IMR-90 (cell line): ENCODE data around the gene CLPTM1L.

ENCODE experiments used
- CEBPB ChIP-seq: IDR thresholded peaks from 2 replicates; pipeline ENCODE4 v1.6.1; 2012; ENCODE audit warnings: low read depth, low read length, improper control_type of control experiment
- CHD1 ChIP-seq: IDR thresholded peaks from 2 replicates; pipeline ENCODE4 v1.6.1; 2012; ENCODE audit warnings: low read depth, low read length, improper control_type of control experiment
- FOS ChIP-seq: fragments of 150-350 bp; IDR thresholded peaks from 2 replicates; pipeline ENCODE4 v1.6.1; 2016; ENCODE audit warnings: low read depth, low read length
- MAFK ChIP-seq: IDR thresholded peaks from 2 replicates; pipeline ENCODE4 v1.6.1; 2012; ENCODE audit warnings: low read depth, low read length, improper control_type of control experiment
- MXI1 ChIP-seq: IDR thresholded peaks from 2 replicates; pipeline ENCODE4 v1.6.1; 2012; ENCODE audit warnings: low read depth, mild to moderate bottlenecking, low read length, moderate library complexity, borderline replicate concordance
- POLR2A ChIP-seq: IDR thresholded peaks from 2 replicates; pipeline ENCODE4 v1.6.1; 2012; ENCODE audit warnings: mild to moderate bottlenecking, low read depth, low read length
- RAD21 ChIP-seq: IDR thresholded peaks from 2 replicates; pipeline ENCODE4 v1.6.1; 2012; ENCODE audit warnings: low read length, improper control_type of control experiment
- RCOR1 ChIP-seq: IDR thresholded peaks from 2 replicates; pipeline ENCODE4 v1.6.1; 2012; ENCODE audit warnings: mild to moderate bottlenecking, low read length, improper control_type of control experiment; ENCODE audit not compliant: insufficient replicate concordance
- USF2 ChIP-seq: fragments of 150-350 bp; IDR thresholded peaks from 2 replicates; pipeline ENCODE4 v1.6.1; 2017; ENCODE audit warnings: mild to moderate bottlenecking, antibody characterized with exemption, low read length, low read depth
- TF ChIP-seq, protein P1 (sequence below): conservative IDR thresholded peaks from 2 replicates; pipeline ENCODE4 v1.5.1; 2012; ENCODE audit warnings: mild to moderate bottlenecking, low read depth, low read length, improper control_type of control experiment

DNA sequence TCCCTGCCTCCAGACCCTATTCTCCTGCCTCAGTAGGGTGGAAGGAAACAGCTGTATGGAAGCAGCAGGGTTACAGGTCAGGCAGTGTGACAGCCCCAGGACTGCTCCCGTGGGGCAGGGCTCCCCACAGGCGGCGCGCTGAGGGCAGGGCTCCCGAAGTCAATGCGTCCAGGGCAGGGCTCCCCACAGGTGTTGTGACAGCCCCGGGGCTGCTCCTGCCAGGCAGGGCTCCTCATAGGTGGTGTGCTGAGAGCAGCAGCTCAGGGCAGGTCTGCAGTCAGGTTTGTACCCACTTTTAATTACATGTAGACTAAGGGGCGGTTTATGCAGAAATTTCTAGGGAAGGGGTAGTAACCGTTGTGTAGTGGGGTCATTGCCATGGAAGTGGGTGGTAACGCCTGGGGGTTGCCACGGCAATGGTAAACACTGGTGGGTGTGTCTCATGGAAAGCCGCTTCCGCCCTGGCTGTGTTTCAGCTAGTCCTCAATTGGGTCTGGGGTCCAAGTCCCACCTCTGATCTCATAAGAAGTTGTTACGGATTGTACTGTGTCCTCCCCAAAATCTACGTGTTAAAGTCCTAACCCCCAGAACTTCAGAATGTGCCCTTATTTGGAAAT, 33.4 kb downstream of the CLPTM1L start:
- TF ChIP-seq POLR2A (no peak), MAFK (no peak), CHD1 (no peak), MXI1 (no peak), RAD21 (no peak), RCOR1 (no peak), FOS (no peak), CEBPB (no peak), USF2 (no peak)
- TF ChIP-seq, protein P1, sequence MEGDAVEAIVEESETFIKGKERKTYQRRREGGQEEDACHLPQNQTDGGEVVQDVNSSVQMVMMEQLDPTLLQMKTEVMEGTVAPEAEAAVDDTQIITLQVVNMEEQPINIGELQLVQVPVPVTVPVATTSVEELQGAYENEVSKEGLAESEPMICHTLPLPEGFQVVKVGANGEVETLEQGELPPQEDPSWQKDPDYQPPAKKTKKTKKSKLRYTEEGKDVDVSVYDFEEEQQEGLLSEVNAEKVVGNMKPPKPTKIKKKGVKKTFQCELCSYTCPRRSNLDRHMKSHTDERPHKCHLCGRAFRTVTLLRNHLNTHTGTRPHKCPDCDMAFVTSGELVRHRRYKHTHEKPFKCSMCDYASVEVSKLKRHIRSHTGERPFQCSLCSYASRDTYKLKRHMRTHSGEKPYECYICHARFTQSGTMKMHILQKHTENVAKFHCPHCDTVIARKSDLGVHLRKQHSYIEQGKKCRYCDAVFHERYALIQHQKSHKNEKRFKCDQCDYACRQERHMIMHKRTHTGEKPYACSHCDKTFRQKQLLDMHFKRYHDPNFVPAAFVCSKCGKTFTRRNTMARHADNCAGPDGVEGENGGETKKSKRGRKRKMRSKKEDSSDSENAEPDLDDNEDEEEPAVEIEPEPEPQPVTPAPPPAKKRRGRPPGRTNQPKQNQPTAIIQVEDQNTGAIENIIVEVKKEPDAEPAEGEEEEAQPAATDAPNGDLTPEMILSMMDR: no peak
